ENCODE measurements around the gene DSCAML1. TPM values are rescaled to one million over a fixed set of nuclear protein-coding genes. Genes with fewer than 3 reads are reported as not detected.
A peak's percentile ranks its signal among the peaks of the same experiment; 100 is the strongest.

The DSCAML1 gene
- total RNA-seq, 1 donor from 2014 or later: 0.09 TPM

- H3K4me1 Mint-ChIP-seq: peaks cover 29% of the 10 kb centered on the region
- TF ChIP-seq CTCF (conservative IDR thresholded peaks at IDR 0.05): no peak
- H3K27me3 Mint-ChIP-seq (ENCODE audit: low read depth): no peaks in the 10 kb centered on the region
- H3K36me3 Mint-ChIP-seq (ENCODE audit: low read depth): no peaks in the 10 kb centered on the region
- H3K9me3 Mint-ChIP-seq: no peaks in the 10 kb centered on the region
- H3K27ac Mint-ChIP-seq (ENCODE audit: unreplicated experiment): no peak overlapping the region
- no peak overlapping the region for H3K4me3 Mint-ChIP-seq
- no peak for DNase-seq (ENCODE audit: low read depth, low spot score)
These were observed 277.8 kb downstream of the DSCAML1 start for GRCh38 chr11:117519170-117519569.

- H3K27me3 Mint-ChIP-seq (ENCODE audit: low read depth): no peaks in the 10 kb centered on the region
- TF ChIP-seq CTCF (conservative IDR thresholded peaks at IDR 0.05): no peak
- no peak for DNase-seq (ENCODE audit: low read depth, low spot score)
- H3K9me3 Mint-ChIP-seq: no peaks in the 10 kb centered on the region
- no peak overlapping the region for H3K4me3 Mint-ChIP-seq
- H3K4me1 Mint-ChIP-seq: peaks cover 29% of the 10 kb centered on the region
- H3K36me3 Mint-ChIP-seq (ENCODE audit: low read depth): no peaks in the 10 kb centered on the region
- no peak overlapping the region for H3K27ac Mint-ChIP-seq (ENCODE audit: unreplicated experiment)
These were observed 278.6 kb downstream of the DSCAML1 start for GRCh38 chr11:117518455-117518854.

GRCh38 chr11:117517097-117517496 is 279.9 kb downstream of the DSCAML1 start:
- Mint-ChIP-seq H3K27me3 (ENCODE audit: low read depth) (no peaks in the 10 kb centered on the region), H3K27ac (ENCODE audit: unreplicated experiment) (no peak overlapping the region), H3K4me1 (peaks cover 41% of the 10 kb centered on the region), H3K36me3 (ENCODE audit: low read depth) (no peaks in the 10 kb centered on the region), H3K4me3 (no peak overlapping the region), H3K9me3 (no peaks in the 10 kb centered on the region)
- DNase-seq (ENCODE audit: low read depth, low spot score): no peak
- TF ChIP-seq CTCF (conservative IDR thresholded peaks at IDR 0.05): no peak

DNA sequence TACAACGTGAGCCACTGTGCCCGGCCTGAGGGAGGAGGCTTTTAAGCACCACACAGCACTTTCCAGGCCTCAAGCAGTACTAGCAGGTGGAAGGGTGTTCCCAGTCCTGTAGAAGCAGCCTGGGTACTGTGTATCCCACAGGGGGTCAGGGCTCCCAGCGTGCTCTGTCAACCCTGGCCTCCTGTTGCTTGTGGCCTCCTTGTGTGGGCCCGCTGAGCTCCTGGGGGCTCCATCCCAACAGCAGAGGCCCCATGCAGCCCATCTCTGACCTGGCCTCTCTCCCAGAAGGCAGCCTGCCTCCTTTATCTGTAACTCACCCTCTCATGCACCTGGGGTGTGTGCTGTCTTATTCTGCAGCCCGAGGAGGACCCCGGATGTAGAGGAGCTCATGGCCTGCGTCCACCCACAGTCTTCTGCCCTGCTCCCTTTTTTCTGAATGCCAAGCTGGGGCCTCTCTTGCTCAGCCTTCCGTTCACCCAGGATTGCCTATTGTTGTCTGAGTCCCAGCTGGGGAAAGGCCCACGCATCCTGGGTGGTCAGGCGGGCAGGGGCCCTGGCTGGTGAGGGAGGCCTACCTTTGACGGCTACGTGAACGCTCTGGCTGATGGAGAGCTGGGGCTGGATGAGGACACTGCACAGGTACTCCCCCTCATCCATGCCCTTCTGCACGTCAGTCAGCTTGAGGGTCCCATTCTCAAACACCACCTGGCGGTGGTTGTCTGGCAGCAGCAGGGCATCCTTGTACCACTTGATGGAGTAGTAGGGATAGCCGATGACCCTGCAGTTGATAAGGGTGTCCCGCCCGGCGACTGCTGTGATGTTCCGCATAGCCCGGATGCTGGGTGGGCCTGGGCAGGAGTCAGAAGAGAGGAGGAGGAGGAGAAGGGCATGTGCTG is 280.9 kb downstream of the DSCAML1 start:
- no peak for TF ChIP-seq CTCF (conservative IDR thresholded peaks at IDR 0.05)
- H3K36me3 Mint-ChIP-seq (ENCODE audit: low read depth): no peaks in the 10 kb centered on the region
- no peak overlapping the region for H3K4me3 Mint-ChIP-seq
- no peak for DNase-seq (ENCODE audit: low read depth, low spot score)
- no peaks in the 10 kb centered on the region for H3K9me3 Mint-ChIP-seq
- no peaks in the 10 kb centered on the region for H3K27me3 Mint-ChIP-seq (ENCODE audit: low read depth)
- peaks cover 50% of the 10 kb centered on the region for H3K4me1 Mint-ChIP-seq
- H3K27ac Mint-ChIP-seq (ENCODE audit: unreplicated experiment): no peak overlapping the region

DNA sequence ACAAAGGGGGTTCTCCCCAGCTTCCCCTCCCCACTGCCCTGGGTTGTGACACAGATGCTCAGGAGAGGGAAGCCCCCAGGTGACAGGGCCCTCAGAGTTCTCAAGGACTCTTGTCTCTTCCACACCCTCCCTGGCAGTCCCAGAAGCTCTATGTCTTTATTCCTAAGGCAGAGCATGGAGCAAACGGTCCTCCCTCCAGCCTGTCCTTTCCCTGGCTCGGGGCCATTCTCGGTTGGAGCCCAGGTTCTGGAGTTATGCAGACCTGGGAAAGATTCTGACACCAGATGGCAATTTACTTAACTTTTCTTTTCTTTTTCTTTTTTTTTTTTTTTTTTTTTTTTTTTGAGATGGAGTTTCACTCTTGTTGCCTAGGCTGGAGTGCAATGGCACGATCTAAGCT is 282.8 kb downstream of the DSCAML1 start:
- H3K27ac Mint-ChIP-seq (ENCODE audit: unreplicated experiment): peak overlapping the region; percentile 78

More for the DNA sequence above, 282.8 kb downstream of the DSCAML1 start:
- Mint-ChIP-seq H3K4me1 (peaks cover 56% of the 10 kb centered on the region), H3K27me3 (ENCODE audit: low read depth) (no peaks in the 10 kb centered on the region), H3K36me3 (ENCODE audit: low read depth) (no peaks in the 10 kb centered on the region), H3K4me3 (peak overlapping the region; percentile 27), H3K9me3 (no peaks in the 10 kb centered on the region)
- no peak for TF ChIP-seq CTCF (conservative IDR thresholded peaks at IDR 0.05)
- no peak for DNase-seq (ENCODE audit: low read depth, low spot score)

Measured in neural crest cell (in vitro differentiated cells).